ENCODE results near the gene XKR7. TPM values are rescaled to one million over a fixed set of nuclear protein-coding genes. Genes with fewer than 3 reads are reported as not detected.

XKR7 gene
- total RNA-seq, 1 donor from 2014 or later: 0.48 TPM

GRCh38 chr20:31996996-31997395 lies 29.0 kb downstream of the XKR7 start:
- no peaks in the 10 kb centered on the region for H3K4me1 Mint-ChIP-seq (ENCODE audit: low read depth, unreplicated experiment)
- DNase-seq (ENCODE audit: low read depth): no peak
- no peak for FAIRE-seq

GRCh38 chr20:31998246-31998645 lies 30.3 kb downstream of the XKR7 start:
- Mint-ChIP-seq H3K27ac (ENCODE audit: unreplicated experiment) (no peak overlapping the region), H3K4me1 (ENCODE audit: low read depth, unreplicated experiment) (no peaks in the 10 kb centered on the region), H3K9me3 (ENCODE audit: unreplicated experiment) (peaks cover under 1% of the 10 kb centered on the region), H3K27me3 (ENCODE audit: low read depth, unreplicated experiment) (peaks cover 67% of the 10 kb centered on the region), H3K4me3 (ENCODE audit: unreplicated experiment) (no peak overlapping the region), H3K36me3 (ENCODE audit: low read depth, unreplicated experiment) (peaks cover 6% of the 10 kb centered on the region)
- H3K9ac ChIP-seq (ENCODE audit: low read length): no peak overlapping the region
- H2AFZ ChIP-seq (ENCODE audit: low read depth, low read length): no peak overlapping the region
- FAIRE-seq (no peak), DNase-seq (ENCODE audit: low read depth) (no peak)
- H4K20me1 ChIP-seq (ENCODE audit: insufficient read depth, low read length): no peaks in the 10 kb centered on the region
- no peak overlapping the region for H3K27ac ChIP-seq (ENCODE audit: low read depth, low read length)
- H3K79me2 ChIP-seq (ENCODE audit: insufficient read depth, low read length): no peaks in the 10 kb centered on the region
- H3K4me2 ChIP-seq (ENCODE audit: low read length): no peak overlapping the region
- H3K27me3 ChIP-seq (ENCODE audit: insufficient read depth, low read length): peaks cover 29% of the 10 kb centered on the region
- H3K4me1 ChIP-seq (ENCODE audit: insufficient read depth, low read length): no peaks in the 10 kb centered on the region
- H3K9me3 ChIP-seq (ENCODE audit: insufficient read depth, low read depth, low read length): no peaks in the 10 kb centered on the region
- TF ChIP-seq CTCF (IDR thresholded peaks at IDR 0.05; ENCODE audit: insufficient read depth, low read depth, low read length) (no peak), EZH2 (IDR thresholded peaks at IDR 0.05; ENCODE audit: insufficient read depth, low read length) (no peak)
- no peak overlapping the region for H3K4me3 ChIP-seq (ENCODE audit: insufficient read depth, low read depth, low read length)
- H3K36me3 ChIP-seq (ENCODE audit: insufficient read depth, low read length): no peaks in the 10 kb centered on the region

More at GRCh38 chr20:31996996-31997395, 29.0 kb downstream of the XKR7 start:
- Histone ChIP-seq H3K27me3 (ENCODE audit: insufficient read depth, low read length) (peaks cover 36% of the 10 kb centered on the region), H3K79me2 (ENCODE audit: insufficient read depth, low read length) (no peaks in the 10 kb centered on the region), H3K9ac (ENCODE audit: low read length) (no peak overlapping the region), H3K36me3 (ENCODE audit: insufficient read depth, low read length) (no peaks in the 10 kb centered on the region), H3K27ac (ENCODE audit: low read depth, low read length) (no peak overlapping the region), H3K9me3 (ENCODE audit: insufficient read depth, low read depth, low read length) (no peaks in the 10 kb centered on the region), H2AFZ (ENCODE audit: low read depth, low read length) (no peak overlapping the region), H3K4me1 (ENCODE audit: insufficient read depth, low read length) (no peaks in the 10 kb centered on the region), H4K20me1 (ENCODE audit: insufficient read depth, low read length) (no peaks in the 10 kb centered on the region), H3K4me3 (ENCODE audit: insufficient read depth, low read depth, low read length) (no peak overlapping the region), H3K4me2 (ENCODE audit: low read length) (no peak overlapping the region)
- no peak for TF ChIP-seq CTCF (IDR thresholded peaks at IDR 0.05; ENCODE audit: insufficient read depth, low read depth, low read length)
- no peak for TF ChIP-seq EZH2 (IDR thresholded peaks at IDR 0.05; ENCODE audit: insufficient read depth, low read length)
- Mint-ChIP-seq H3K36me3 (ENCODE audit: low read depth, unreplicated experiment) (peaks cover 6% of the 10 kb centered on the region), H3K27me3 (ENCODE audit: low read depth, unreplicated experiment) (peaks cover 76% of the 10 kb centered on the region), H3K9me3 (ENCODE audit: unreplicated experiment) (no peaks in the 10 kb centered on the region), H3K27ac (ENCODE audit: unreplicated experiment) (no peak overlapping the region), H3K4me3 (ENCODE audit: unreplicated experiment) (no peak overlapping the region)

DNA sequence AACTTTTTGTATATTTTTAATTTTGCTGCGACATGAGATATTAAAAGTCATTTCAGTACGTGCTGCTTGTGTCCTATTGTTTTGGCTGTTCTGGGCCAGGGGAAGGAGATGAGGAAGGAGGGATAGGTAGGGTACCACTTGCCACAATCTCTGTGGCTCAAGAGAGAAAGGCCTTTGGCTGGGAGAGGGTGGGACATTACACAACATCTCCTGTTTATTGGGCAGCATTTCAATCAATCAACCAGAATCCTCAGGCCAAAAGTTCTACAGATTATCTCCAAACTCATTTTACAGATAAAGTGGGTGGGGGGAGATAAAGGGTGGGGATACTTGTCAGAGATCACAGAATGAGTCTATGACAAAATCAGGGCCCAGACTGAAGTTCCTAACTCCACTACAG lies 35.4 kb downstream of the XKR7 start:
- Histone ChIP-seq H3K36me3 (ENCODE audit: insufficient read depth, low read length) (no peaks in the 10 kb centered on the region), H3K27me3 (ENCODE audit: insufficient read depth, low read length) (peaks cover 8% of the 10 kb centered on the region), H3K4me2 (ENCODE audit: low read length) (no peak overlapping the region), H3K9ac (ENCODE audit: low read length) (no peak overlapping the region), H3K79me2 (ENCODE audit: insufficient read depth, low read length) (no peaks in the 10 kb centered on the region), H3K27ac (ENCODE audit: low read depth, low read length) (no peak overlapping the region), H2AFZ (ENCODE audit: low read depth, low read length) (no peak overlapping the region), H3K9me3 (ENCODE audit: insufficient read depth, low read depth, low read length) (no peaks in the 10 kb centered on the region), H4K20me1 (ENCODE audit: insufficient read depth, low read length) (no peaks in the 10 kb centered on the region), H3K4me3 (ENCODE audit: insufficient read depth, low read depth, low read length) (no peak overlapping the region), H3K4me1 (ENCODE audit: insufficient read depth, low read length) (no peaks in the 10 kb centered on the region)
- FAIRE-seq: no peak
- Mint-ChIP-seq H3K27ac (ENCODE audit: unreplicated experiment) (no peak overlapping the region), H3K27me3 (ENCODE audit: low read depth, unreplicated experiment) (peaks cover 34% of the 10 kb centered on the region), H3K4me1 (ENCODE audit: low read depth, unreplicated experiment) (peaks cover 4% of the 10 kb centered on the region), H3K4me3 (ENCODE audit: unreplicated experiment) (no peak overlapping the region), H3K9me3 (ENCODE audit: unreplicated experiment) (peaks cover 4% of the 10 kb centered on the region), H3K36me3 (ENCODE audit: low read depth, unreplicated experiment) (no peaks in the 10 kb centered on the region)
- no peak for DNase-seq (ENCODE audit: low read depth)
- TF ChIP-seq EZH2 (IDR thresholded peaks at IDR 0.05; ENCODE audit: insufficient read depth, low read length) (no peak), CTCF (IDR thresholded peaks at IDR 0.05; ENCODE audit: insufficient read depth, low read depth, low read length) (no peak)
